Measurements from ENCODE around the gene ITGB5. TPM values are rescaled to one million over a fixed set of nuclear protein-coding genes. Genes with fewer than 3 reads are reported as not detected.

ITGB5 gene
- total RNA-seq, 4 donors from 2014 or later: 159 to 397 (median 245) TPM

DNA sequence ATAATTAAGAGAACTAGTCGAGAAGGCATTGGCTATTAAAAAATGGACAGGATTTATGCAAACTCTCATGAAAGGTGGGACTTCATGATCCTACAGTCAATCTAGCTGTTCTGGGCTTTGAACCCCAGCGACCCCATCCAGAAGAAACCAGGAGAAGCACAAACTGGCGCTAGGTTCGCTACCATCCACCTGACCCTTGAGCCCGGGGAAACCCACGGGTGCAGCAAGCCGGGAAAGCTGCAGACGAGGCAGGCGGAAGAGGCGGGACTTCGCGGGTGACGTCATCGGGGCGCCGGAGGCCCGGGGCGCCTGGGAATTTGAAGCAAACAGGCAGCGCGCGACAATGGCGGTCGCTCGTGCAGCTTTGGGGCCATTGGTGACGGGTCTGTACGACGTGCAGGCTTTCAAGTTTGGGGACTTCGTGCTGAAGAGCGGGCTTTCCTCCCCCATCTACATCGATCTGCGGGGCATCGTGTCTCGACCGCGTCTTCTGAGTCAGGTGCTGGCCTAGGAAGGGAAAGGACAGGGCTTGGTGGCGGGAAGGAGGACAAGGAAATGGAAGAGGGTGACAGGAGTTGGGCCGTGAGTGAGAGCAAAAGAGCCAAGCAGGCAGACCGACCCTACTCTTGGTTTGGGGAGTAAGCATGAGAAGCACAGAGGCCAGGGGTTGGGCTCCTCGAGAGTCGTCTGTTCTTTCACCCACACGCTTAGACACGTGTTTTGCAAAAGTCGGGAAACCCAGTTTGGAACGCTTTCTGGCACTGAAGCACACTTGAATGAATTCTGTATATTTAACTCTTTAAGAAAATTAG lies 156.8 kb downstream of the ITGB5 start, which contains the start of gene UMPS:
Gene UMPS, plus strand, starts transcription at position 324 of the 812 bp plus-strand sequence. Its CDS starts 20 bp downstream, at position 344.
- H3K4me3 ChIP-seq: peak within 1 kb of the TSS; percentile 74
- TF ChIP-seq EP300 (IDR thresholded peaks at IDR 0.05): no peak
- peak in 1 of 2 donors; percentile 60 for TF ChIP-seq POLR2A (IDR thresholded peaks at IDR 0.05)
- peak in 1 of 3 donors; percentile 51 for TF ChIP-seq POLR2AphosphoS5 (IDR thresholded peaks at IDR 0.05)
- peak within 1 kb of the TSS; percentile 66 for H3K27ac ChIP-seq
- H3K9me3 ChIP-seq: no peaks in the 10 kb centered on the region
- DNase-seq (ENCODE audit: low spot score in 2 of 2): peak; percentile 94
- under 1% methylated on average over 44 of the region's 44 CpGs for WGBS
- H3K4me1 ChIP-seq: peaks cover 30% of the 10 kb centered on the region
- H3K27me3 ChIP-seq: peaks cover 20% of the 10 kb centered on the region
- no peaks in the 10 kb centered on the region for H3K36me3 ChIP-seq

DNA sequence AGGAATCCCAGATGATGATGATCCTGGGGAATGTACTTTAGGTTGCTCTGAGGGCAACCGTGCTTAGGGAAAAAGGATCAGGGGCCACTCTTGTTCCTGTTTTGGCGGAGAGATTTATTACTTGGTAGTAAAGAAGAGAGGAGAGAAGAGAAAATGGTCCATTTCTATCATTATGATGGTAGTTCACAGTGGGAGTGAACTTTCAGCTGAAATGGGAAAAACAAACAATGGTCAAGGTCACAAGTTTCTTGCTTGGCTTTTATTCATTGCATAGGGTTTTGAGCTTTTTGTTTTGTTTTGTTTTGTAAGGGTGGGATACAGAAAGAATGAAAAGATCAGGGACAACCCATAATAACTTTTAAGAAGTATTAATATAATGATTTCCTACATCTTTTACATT lies 164.6 kb downstream of the ITGB5 start:
- no peaks in the 10 kb centered on the region for H3K9me3 ChIP-seq
- no peak for DNase-seq (ENCODE audit: low spot score in 2 of 2)
- WGBS: 76% methylated on average over 2 of the region's 2 CpGs
- TF ChIP-seq EP300 (IDR thresholded peaks at IDR 0.05) (no peak), POLR2AphosphoS5 (IDR thresholded peaks at IDR 0.05) (no peak), POLR2A (IDR thresholded peaks at IDR 0.05) (no peak)
- TF ChIP-seq, protein P1, sequence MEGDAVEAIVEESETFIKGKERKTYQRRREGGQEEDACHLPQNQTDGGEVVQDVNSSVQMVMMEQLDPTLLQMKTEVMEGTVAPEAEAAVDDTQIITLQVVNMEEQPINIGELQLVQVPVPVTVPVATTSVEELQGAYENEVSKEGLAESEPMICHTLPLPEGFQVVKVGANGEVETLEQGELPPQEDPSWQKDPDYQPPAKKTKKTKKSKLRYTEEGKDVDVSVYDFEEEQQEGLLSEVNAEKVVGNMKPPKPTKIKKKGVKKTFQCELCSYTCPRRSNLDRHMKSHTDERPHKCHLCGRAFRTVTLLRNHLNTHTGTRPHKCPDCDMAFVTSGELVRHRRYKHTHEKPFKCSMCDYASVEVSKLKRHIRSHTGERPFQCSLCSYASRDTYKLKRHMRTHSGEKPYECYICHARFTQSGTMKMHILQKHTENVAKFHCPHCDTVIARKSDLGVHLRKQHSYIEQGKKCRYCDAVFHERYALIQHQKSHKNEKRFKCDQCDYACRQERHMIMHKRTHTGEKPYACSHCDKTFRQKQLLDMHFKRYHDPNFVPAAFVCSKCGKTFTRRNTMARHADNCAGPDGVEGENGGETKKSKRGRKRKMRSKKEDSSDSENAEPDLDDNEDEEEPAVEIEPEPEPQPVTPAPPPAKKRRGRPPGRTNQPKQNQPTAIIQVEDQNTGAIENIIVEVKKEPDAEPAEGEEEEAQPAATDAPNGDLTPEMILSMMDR (IDR thresholded peaks at IDR 0.05): no peak
- H3K36me3 ChIP-seq: no peaks in the 10 kb centered on the region
- H3K27me3 ChIP-seq: peaks cover 46% of the 10 kb centered on the region
- H3K4me1 ChIP-seq: no peaks in the 10 kb centered on the region
- no peak overlapping the region for H3K27ac ChIP-seq
- no peak overlapping the region for H3K4me3 ChIP-seq

DNA sequence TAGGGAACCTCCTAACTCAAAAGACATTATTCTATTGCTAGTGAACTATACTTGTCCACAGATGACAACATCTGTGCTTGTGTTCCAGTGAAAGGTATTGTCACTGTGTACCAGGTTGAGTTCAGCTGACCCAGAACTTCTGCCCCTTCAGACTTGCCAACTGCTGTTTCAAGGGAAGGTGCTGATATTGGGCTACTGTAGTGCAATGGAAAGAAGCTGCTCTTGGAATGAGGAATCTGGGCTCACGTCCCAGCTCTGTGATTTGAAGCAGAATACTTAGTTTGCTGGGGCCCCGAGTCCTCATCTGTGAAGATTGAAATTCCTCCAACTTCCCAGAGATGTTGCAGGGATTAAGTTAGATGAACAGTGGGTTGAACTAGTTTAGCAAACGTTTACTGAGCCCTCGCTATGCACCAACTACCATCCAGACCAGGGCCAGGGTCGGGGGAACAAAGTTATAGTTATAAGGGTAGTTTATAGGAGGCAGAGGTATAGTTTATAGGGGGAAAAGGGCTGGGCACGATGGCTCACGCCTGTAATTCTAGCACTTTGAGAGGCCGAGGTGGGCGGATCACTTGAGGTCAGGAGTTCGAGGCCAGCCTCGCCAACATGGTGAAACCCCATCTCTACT lies 172.8 kb downstream of the ITGB5 start:
- Histone ChIP-seq H3K36me3 (no peaks in the 10 kb centered on the region), H3K9me3 (no peaks in the 10 kb centered on the region), H3K27ac (no peak overlapping the region), H3K27me3 (peaks cover 4% of the 10 kb centered on the region), H3K4me3 (no peak overlapping the region), H3K4me1 (no peaks in the 10 kb centered on the region)
- no peak for TF ChIP-seq POLR2AphosphoS5 (IDR thresholded peaks at IDR 0.05)
- TF ChIP-seq, protein P1 (IDR thresholded peaks at IDR 0.05): no peak
- no peak for TF ChIP-seq POLR2A (IDR thresholded peaks at IDR 0.05)
- TF ChIP-seq EP300 (IDR thresholded peaks at IDR 0.05): no peak
- WGBS: 72% methylated on average over 11 of the region's 11 CpGs
- no peak for DNase-seq (ENCODE audit: low spot score in 2 of 2)

Other genes starting within 250 kb of the ITGB5 start
- 10 to 100 TPM; 20.6 to 30.1 (median 24.8) TPM for gene UMPS, start 156.9 kb downstream of the ITGB5 start, total RNA-seq
- gene MUC13, start 47.4 kb upstream of the ITGB5 start, total RNA-seq: under 1 TPM in 1 of 4 donors, not detected in 3; 0.56 TPM
- gene HEG1, start 168.6 kb upstream of the ITGB5 start, total RNA-seq: 10 to 100 TPM; 13.9 to 30.8 (median 26.5) TPM

Data from suprapubic skin (tissue), 4 donors.